ENCODE results near the gene SH2D2A.
A peak's percentile ranks its signal among the peaks of the same experiment; 100 is the strongest.

The SH2D2A gene

DNA sequence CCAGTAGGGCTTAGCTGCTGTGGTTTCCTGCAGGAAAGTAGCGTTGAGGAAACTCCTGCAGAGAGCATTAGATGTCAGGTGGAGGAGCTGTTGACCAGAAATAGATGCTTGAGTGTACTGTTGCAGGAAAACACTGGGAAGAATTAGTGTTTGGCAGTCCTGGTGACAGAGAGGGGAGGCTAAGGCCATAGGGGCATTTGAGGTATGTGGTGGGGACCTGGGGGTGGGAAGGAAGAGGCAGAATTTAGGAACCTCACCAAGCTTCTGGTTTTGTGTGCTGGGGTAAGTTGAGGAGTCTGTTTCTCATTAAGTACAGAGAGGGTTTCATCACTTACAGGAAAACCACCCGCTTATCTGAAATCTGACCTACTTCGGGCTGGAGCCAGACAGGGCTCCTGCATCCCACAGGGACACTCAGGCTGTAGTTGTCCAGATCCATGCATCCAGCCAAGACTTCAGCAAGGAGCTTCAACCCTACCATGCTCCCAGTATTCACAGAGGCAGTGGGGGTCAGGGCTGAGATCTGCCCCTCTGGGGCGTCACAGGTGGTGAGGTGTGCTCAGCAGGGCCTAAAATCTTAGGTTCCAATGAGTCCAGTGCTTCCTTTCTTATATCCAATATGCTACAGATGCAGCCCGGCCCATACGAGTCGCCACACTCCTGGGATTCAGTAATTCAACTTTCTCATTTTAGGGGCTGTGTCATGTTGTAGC lies 15.1 kb downstream of the SH2D2A start:
- DNase-seq: no peak

DNA sequence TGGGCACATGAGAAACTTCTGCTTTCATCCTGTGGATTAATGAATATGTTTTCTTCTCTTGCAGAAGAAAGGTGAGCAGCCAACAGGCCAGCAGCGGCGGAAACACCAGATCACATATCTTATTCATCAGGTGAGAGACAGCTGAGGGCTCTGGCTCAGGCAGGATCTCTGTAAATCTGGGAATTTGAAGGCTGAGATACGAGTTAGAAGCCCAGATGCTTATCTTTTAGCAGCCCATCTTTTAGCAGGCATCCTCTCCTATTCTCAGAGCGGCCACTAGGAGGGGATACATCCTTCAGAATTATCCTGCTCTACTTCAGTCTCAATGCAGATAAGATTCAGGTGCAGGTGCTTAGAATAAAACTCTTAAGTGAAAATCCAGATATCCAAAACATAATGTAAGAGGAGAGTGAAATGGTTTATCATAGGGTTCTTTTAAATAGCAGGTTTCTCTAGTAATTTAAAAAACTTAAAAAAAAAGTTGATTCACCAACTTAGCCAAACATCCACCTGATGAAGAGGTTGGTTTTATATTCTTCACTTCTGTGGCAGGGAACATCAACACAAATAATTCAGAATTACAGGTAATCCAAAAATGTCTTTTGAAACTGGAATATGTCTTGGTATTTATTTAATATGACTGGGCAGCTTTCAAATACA lies 19.3 kb downstream of the SH2D2A start:
- peak; percentile 45 for DNase-seq

DNA sequence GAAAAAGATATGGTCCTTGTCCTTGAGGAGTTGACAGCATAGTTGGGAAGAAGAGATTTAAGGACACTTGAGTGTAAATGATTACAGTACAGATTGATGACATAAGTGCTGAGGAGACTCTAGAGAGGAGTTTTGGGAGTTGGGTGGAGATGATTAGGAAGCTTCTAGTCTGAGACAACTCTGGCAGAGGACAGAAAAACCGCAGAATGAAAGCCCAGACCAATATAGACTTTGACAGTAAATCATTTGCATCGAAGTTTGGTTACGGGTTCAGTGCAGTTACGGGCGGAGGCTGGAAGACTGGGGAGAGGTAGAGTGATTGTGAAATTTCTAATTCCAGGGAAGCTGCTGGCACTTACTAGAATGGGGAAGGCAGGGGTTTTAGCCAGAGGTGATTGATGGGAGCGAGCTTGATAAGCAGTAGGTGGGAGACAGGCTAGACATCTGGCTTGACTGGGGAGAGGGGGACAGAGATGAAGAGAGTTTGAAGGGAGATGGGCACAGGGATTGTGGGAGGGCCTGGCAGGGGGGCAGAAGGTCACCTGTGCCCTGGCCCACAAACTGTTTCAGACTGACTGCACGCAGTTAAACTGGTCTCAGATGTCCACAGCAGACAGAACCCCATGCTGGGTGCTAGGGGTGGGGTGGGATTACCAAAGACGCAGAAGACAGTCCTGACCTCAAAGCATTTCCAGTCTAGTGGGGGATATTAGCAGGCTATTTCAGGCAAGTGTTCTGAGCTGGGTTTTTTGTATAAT lies 20.1 kb downstream of the SH2D2A start:
- no peak for DNase-seq

DNA sequence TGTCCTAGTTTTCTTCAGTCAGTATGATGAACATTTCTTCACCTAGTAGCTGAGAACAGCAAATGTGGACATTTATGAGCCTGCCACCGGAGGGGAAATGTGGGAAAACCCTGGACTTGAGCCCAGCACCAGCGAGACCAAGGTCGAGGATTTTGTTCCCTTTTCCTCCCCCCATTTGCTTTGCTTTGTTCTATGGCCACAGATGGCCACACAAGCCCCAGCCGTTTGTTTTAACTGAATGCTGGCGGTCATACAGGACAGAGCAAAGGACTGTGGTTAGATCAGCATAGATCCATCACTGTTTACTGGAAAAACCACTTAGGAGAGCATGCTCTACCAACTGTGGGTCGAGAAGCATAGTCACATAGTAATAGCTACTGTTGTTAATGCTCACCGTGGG lies 20.9 kb downstream of the SH2D2A start:
- no peak for DNase-seq

DNA sequence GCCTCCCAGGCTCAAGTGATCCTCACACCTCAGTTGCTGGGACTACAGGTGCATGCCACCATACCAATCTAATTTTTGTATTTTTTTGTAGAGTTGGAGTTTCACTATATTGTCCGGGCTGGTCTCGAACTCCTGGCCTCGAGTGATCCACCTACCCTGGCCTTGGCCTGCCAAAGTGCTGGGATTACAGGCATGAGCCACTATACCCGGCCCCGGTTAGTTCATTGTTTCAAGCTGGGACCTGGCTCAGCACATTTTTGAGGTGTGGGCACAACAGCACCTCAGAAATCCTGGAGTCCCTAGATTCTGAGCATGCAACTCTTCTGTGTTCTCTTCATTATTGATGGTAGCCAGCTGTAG lies 21.3 kb downstream of the SH2D2A start:
- no peak for DNase-seq

DNA sequence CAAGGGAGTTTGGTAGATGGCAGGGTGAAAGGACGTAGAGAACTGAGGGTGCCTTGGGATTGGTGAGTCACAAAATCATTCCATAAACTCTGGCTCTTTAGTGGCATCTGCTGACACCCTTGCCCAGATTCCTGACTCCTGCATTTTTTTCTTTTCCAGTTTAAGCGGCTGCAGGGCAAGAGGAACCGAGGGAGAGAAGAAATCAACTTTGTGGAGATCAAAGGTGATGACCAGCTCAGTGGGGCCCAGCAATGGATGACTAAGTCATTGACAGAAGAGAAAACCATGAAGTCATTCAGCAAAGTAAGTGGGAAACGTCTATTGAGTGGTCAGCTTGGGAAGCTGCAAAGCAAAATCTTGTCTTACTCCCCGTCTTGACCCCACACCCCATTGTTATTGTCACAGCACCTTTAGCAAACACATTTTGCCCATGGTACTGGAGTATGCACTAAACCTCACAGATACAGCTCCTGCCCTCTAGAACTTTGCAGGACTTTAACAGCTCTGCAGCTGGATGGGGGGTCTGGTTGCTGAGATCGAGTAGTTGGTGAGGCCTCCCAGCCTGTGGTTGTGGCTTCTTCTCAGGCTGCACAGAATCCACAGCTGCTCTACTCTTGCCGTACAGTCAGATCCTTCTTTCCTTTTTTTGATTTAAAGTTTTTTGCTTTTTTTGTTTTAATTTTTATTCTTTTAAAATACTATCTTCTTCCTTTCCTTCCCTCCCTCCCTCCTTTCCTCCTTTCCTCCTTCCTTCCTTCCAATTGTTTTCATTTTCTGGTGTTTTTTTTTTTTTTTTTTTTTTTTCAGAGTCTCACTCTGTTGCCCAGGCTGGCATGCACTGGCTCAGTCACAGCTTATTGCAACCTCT lies 21.9 kb downstream of the SH2D2A start:
- DNase-seq: no peak

DNA sequence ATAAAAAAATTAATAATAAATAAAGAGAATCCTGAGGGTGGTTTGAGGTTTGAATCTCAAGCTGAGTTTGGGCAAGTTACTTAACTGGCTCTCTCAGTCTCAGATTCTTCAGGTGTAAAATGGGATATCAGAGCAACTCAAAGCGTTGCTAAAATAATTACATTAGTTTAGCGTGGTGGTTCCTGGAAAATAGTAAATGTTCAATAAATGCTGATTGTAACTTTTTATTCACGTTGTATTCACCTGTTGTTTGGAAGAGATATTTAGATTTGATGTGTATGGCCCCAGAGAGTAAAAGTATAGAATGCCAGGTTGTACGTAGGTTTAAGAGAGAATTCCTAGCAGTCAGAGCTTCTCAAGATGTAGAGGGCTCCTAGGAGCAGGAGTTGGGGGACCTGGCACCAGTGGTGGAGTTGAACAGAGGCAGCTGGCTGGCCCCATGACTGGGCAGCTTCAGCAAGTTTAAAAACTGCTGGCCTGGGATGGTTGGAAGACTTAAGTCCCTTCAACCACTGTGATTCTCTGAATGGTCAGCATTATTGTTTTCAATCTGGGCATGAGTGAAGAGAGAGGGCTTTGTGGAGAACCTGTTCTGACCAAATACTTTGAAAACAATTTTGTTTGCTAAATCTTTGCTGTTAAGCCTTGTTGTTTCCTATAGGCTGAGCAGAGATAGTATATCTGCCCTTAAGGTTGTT lies 26.9 kb downstream of the SH2D2A start:
- DNase-seq: no peak

DNA sequence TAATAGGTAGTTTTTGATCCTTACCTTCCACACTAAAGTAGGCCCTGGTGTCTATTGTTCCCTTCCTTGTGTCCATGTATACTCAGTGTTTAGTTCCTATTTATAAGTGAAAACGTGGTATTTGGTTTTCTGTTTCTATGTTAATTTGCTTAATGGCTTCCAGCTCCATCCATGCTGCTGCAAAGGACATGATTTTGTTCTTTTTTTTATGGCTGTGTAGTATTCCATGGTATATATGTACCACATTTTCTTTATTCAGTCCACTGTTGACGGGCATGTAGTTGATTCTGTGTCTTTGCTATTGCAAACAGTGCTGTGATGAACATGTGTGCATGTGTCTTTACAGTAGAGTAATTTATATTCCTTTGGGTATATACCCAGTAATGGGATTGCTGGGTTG lies 28.5 kb downstream of the SH2D2A start:
- DNase-seq: no peak

DNA sequence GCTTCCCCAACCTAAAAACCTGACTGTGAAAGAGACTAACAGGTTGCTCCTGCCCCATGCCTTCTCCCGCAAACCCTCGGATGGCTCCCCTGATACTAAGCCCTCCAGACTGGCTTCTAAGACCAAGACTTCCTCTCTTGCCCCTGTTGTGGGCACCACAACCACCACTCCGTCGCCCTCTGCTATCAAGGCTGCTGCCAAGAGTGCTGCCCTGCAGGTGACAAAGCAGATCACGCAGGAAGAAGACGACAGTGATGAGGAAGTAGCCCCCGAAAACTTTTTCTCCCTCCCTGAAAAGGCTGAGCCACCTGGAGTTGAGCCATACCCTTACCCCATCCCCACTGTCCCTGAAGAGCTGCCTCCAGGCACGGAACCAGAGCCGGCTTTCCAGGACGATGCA lies 30.0 kb downstream of the SH2D2A start:
- no peak for DNase-seq

DNA sequence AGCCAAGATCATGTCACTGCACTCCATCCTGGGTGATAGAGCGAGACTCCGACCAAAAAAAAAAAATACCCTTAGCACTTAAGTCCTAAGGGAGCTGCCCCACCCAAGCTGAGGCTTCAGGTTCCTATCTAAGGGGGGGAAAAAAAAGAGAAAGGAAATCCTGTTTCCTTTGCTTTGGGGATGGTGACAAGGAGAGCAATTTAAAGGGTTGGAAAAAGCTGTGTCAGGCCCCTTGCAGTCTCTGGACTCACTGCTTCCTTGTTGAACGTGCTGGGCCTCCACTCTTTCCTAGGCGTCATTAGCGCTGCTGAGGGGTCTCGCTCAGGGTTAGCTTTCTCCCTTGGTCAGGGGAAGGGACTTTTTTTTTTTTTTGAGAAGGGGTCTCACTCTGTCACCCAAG lies 31.2 kb downstream of the SH2D2A start:
- no peak for DNase-seq

DNA sequence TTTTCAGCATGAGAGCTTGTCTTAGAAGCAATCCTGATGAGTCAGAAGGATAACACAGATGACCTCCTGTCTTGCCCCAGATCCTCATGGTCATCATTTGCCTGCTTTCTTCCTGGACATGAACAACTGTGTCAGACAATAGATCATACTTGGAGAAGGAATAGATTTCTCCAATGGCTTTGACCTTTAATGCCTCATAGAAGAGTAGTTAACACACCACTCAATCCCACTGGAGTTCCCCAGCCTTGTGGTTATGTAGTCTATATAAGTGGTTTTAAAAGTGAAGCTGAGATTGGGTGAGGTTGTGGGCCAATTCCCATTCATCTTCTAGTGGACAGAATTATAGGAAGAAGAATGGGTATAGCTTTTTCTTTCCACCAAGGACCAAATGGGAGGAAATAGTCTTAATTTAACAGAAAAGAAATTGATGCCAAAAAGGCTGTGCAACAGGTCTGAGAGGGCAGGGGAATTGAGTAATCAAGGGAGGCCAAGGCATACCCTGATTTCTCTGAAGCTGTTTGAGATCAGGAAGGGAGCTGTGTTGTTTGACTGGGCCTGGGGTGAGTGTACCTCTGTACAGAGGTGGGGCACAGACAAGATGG lies 35.0 kb downstream of the SH2D2A start:
- DNase-seq: no peak

DNA sequence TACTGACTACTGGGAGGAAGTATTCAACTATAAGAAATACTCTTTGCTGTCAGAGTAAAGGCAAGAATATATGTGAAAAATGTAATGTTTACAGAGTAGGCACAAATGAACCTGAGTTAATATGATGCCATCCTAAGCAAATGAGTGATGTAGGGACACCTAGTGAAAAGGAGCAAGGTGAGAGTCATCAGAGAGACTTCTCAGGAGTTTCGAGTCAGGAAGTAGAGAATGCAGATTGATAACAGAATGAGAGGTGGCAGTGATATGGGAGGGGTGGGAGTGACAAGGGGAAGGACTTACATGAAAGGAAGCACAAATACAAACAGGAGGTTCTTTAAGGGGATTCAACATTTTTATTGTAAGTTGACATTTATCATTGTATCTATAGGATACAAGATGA lies 39.1 kb downstream of the SH2D2A start:
- no peak for DNase-seq

DNA sequence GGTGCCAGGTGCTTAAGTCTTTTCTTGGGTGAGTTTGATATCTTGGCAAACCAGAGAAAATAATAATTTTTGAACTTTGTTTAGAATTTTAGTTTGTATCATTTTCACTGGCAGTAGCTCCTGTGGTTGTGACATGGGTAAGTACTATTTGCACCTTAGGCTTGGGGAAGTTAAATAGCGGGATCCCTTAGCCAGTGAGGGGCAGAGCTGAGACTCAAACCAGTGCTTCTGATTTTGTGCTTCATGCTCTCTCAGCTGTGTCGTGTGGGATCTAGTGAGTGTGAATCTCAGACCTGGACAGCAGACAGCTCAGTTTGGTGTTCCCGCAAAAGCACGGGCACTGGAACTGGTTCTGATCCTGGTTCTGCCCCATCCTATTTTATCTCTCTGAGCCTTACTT lies 39.7 kb downstream of the SH2D2A start:
- no peak for DNase-seq

DNA sequence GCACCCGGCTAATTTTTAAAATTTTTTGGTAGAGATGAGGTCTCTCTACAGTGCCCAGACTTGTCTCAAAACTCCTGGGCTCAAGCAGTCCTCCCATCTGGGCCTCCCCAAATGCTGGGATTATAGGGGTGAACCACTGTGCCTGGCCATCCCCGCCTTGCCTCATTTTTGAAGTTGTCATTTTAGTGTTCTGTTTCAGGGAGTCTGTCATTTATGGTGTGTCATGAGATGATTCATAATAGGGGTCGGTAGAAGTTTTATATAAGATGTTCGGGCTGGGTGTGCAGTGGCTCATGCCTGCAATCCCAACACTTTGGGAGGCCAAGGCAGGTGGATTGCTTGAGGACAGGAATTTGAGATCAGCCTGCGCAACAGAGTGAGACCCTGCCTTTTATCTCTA lies 40.8 kb downstream of the SH2D2A start:
- DNase-seq: peak; percentile 16

DNA sequence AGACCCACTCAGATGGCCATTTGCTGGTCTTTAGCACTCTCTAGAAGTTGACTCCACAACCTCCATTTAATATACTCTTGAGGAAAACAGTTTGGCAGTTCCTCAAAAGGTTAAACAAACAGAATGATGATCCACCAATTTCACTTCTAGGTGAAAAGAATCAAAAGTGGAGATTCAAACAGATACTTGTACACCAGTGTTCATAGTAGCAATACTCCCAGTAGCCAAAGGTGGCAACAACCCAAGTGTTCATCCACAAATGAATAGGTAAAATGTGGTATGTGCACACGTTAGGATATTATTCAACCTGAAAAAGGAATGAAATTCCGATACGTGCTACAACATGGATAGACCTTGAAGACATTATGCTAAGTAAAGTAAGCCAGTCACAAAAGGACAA lies 43.0 kb downstream of the SH2D2A start:
- no peak for DNase-seq

DNA sequence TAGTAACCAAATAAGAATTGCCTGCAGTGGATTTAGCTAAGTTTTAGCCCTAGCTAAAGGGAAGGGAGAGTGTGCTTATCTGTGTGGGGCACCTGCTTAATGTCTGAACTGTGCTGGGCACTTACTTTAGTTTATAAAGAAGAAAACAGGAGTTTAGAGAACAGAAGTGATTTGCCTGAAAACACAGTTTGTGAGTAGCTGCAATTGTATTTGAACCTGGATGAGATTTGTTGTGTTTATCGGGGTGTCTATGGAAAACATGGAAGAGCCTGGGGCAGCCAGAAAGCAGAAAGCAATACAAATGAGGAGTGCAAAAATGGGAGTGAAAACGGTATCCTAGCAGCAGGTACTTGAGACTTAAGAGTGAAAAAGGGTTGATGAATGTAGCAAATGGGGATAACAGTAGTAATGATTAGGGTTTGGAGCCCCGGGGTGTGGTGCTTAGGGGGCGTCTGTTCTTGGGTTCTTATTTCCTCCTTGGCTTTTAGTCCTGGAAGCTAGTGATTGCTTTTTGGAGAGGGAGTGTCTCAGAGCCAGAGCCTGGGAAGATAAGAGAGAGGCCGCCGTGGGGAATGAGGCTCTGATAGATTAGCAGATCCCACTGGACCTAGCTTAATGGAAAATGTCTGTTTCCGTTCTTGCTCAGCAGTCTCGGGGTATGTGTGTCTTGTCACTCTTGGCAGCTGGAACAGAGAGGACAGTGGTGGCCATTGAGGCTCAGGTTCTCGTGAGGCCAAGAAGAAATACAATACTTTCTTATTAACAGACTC lies 43.7 kb downstream of the SH2D2A start:
- DNase-seq: no peak

DNA sequence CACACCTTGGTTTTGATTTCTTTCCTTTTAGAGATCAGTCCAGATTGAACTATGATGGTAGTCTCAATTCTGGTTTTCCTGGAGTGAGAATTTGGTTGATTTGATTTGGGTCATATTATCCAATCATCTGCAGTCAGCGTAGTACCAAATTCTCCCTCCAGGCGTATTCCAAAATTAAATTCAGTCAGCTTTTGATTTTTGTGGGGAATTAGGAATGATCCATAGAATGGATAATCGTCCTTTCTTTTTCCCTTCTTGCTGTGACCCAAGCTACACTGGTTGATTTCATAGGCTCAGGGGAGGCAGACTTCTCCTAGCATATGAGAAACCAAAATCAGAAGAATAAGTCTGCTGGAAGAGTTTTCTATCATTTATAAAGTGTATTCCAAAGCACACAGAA lies 44.4 kb downstream of the SH2D2A start:
- DNase-seq: no peak

DNA sequence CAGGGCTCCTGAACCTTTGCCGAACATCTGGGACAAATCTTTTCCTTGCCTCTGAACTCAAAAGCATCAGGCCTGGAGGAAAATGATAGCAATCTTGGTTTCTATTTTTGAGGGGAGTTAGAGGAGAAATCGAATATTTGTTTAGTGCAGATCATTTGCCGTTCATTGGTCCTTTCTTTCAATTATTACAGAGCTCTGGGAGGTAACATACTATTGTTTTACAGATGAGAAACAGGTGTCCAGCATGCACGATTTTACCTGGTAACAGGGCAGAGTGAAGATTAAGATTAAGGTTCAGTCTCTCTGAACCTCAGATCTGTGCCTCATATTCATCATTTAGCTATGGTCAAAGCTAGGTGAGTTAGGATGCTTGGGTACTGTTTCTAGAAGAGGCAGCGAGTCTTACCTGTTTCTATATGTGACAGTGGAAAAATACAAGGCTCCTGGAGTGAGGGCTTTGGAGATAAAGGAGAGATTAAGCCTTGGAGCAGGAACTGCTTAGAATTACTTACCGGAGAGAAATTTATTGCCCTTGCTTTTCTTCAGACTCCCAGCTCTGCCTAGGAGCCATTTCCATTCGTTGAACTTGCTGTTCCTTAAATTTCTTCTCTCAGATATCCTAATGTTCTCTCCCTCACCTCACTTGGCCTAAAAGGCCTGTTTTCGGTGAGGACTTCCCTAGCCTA lies 47.9 kb downstream of the SH2D2A start:
- DNase-seq: no peak

DNA sequence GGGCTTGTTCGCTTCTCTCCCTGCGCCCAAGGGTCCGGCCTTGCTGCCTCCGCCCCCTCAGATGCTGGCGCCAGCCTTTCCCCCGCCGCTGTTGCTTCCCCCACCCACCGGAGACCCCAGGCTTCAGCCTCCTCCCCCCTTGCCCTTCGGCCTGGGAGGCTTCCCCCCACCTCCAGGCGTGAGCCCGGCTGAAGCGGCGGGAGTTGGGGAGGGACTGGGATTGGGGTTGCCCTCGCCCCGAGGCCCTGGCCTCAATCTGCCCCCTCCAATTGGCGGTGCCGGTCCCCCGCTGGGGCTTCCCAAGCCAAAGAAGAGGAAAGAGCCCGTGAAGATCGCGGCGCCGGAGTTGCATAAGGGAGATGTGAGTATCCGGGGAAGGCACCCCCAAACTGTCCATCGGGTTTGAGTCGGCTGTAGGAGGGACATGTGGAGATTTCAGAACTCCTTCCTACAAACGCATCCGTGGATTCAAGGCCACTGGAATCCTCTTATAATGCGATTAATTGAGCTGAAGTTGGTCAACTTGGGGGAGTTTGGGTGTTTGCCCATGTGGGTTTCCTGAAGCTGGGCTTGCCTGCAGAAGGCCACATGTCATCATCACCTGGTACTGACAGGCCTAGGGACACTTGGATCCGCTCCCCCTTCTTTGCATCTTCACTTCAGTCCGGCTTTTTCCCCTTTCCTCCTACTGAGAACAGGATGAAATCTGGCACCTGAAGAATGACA lies 48.6 kb downstream of the SH2D2A start:
- peak; percentile 26 for DNase-seq
